Colonic mucosa (tissue), 4 donors: ENCODE measurements around the gene CALHM1. TPM values are rescaled to one million over a fixed set of nuclear protein-coding genes. Genes with fewer than 3 reads are reported as not detected.

Experiments used
- DNase-seq: peaks from one replicate; pipeline ENCODE4 v3.0.0-alpha.2; 2020
- H3K27ac ChIP-seq: fragments of 200-600 bp; one replicate; pipeline ENCODE4 v1.8.0; 2021
- H3K27me3 ChIP-seq: fragments of 200-600 bp; one replicate; pipeline ENCODE4 v1.8.0; 2021
- H3K36me3 ChIP-seq: fragments of 200-600 bp; one replicate; pipeline ENCODE4 v1.8.0; 2021
- H3K4me1 ChIP-seq: fragments of 200-600 bp; one replicate; pipeline ENCODE4 v1.8.0; 2021; ENCODE audit warnings: mild to moderate bottlenecking
- H3K4me3 ChIP-seq: fragments of 200-600 bp; one replicate; pipeline ENCODE4 v1.8.0; 2021
- H3K9ac ChIP-seq, 2 donors: one replicate each; pipeline ENCODE4 v1.7.0; 2013; ENCODE audit warnings: control low read depth in 2 of 2, low read depth in 2 of 2, low read length in 2 of 2
- H3K9me3 ChIP-seq: fragments of 200-600 bp; one replicate; pipeline ENCODE4 v1.8.0; 2021
- intact Hi-C: fragments of 100-400 bp; cut with DNase I; formaldehyde crosslinking; loops from one replicate; pipeline ENCODE4 v1.14.1; 2022
- total RNA-seq, 2 donors: library from RNA; stranded (reverse); fragmentation: NEBNext Ultra II Directional in 1 of 2; extraction: Animal tissue kit (Norgen Biotek cat#: 25700) in 1 of 2; gene quantifications; one replicate each; pipeline ENCODE4 v1.2.1, GENCODE V29; 2021
- TF ChIP-seq, protein P1 (sequence below): fragments of 200-600 bp; IDR thresholded peaks from one replicate; pipeline ENCODE4 v1.8.0; 2022; ENCODE audit warnings: antibody characterized with exemption, mild to moderate bottlenecking
- donor health status: healthy.
- donor health status: DM: no; HTN: no; CAD: no.
- donor health status: DM: no; HTN: no; CAD: no.

CALHM1 gene
- total RNA-seq, 2 donors from 2014 or later: not detected

DNA sequence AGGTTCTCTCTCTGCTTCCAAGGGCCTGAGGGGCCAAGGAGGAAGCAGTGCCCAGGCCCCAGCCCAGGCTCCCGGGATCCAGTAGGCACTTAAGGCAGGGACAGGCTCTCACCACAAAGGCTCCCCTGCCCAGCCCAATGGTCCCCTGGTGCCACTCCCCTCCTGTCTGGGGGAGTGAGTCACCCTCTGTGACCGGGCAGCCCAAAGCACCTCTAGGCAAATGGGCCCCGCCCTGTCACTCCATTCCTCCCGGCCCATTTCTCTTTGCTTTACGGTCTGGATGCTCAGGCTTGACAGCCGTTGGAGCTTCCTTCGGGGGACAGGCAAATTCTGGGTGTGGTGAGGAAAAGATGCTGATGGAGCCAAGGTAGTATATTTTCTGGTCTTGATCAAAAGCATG is 20.4 kb upstream of the CALHM1 start, which contains the start of gene CALHM3:
TSS of gene CALHM3 (minus strand) at position 106 of the 400 bp plus-strand sequence. CDS start 208 bp downstream, outside the sequence.
- Histone ChIP-seq H3K36me3 (no peaks in the 10 kb centered on the region), H3K9me3 (no peaks in the 10 kb centered on the region), H3K27me3 (no peaks in the 10 kb centered on the region), H3K4me1 (no peaks in the 10 kb centered on the region), H3K9ac (no peak within 1 kb of the TSS), H3K4me3 (no peak within 1 kb of the TSS), H3K27ac (no peak within 1 kb of the TSS)
- intact Hi-C loops: no loop called here
- DNase-seq: no peak
- TF ChIP-seq, protein P1, sequence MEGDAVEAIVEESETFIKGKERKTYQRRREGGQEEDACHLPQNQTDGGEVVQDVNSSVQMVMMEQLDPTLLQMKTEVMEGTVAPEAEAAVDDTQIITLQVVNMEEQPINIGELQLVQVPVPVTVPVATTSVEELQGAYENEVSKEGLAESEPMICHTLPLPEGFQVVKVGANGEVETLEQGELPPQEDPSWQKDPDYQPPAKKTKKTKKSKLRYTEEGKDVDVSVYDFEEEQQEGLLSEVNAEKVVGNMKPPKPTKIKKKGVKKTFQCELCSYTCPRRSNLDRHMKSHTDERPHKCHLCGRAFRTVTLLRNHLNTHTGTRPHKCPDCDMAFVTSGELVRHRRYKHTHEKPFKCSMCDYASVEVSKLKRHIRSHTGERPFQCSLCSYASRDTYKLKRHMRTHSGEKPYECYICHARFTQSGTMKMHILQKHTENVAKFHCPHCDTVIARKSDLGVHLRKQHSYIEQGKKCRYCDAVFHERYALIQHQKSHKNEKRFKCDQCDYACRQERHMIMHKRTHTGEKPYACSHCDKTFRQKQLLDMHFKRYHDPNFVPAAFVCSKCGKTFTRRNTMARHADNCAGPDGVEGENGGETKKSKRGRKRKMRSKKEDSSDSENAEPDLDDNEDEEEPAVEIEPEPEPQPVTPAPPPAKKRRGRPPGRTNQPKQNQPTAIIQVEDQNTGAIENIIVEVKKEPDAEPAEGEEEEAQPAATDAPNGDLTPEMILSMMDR: no peak

DNA sequence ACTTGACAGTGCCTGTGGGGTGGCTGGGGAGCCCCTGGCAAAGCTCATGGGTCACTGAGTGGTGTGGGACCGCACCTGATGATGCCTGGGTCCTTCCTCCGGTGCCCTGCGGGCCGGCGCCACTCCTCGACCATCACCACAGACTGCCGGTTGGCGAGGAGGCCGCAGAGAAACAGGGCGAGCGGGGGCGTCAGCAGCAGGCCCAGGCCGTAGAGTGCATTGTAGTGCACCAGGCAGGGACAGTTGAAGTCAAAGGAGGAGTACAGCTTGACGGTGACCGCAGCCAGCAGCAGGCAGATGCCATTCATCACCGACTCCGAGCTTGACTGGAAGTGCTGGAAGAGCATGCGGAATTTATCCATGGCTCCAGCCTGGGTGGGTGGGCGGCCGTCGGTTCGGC is 20.0 kb upstream of the CALHM1 start:
- intact Hi-C loops: no loop called here

DNA sequence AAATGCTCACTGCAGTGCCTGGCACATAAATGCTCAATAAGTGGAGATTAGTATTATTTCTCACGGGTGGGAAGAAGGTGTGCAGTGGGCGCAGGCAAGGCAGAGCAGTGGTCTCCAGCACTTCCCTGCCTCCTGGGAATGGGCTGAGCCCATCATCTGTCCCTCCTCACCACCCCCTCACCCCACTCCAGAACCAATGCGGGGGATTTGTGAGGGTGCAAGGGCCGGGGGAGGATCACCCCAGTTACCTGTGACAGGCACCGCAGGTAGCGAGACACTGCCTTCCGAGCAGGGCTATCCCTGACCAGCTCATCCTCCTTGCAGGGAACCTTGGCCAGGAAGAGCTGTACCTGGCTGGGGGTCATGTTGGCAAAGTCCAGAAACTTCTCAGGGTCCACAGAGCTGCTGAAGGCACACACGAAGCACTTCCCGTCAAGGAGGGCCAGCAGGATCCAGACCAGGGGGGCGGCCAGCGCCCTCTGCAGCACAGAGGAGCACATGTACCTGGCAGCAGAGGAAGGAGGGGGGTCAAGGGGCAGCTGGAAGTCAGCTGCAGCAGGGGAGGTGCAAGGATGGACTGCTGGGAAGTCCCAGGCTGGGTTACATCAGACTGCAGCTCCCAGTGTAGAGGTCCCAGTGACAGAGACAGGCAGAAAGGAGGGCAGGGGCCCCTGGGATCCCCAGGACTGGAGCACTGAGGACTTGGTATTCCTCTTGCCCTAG is 17.5 kb upstream of the CALHM1 start:
- Histone ChIP-seq H3K27me3 (no peaks in the 10 kb centered on the region), H3K4me3 (no peak overlapping the region), H3K27ac (no peak overlapping the region), H3K9ac (no peak overlapping the region), H3K9me3 (no peaks in the 10 kb centered on the region), H3K4me1 (no peaks in the 10 kb centered on the region), H3K36me3 (no peaks in the 10 kb centered on the region)
- no peak for DNase-seq
- intact Hi-C loops: no loop called here
- TF ChIP-seq, protein P1: no peak

More for the DNA sequence above, 20.0 kb upstream of the CALHM1 start:
- H3K27me3 ChIP-seq: no peaks in the 10 kb centered on the region
- TF ChIP-seq, protein P1: no peak
- H3K4me3 ChIP-seq: no peak overlapping the region
- H3K9me3 ChIP-seq: no peaks in the 10 kb centered on the region
- H3K4me1 ChIP-seq: no peaks in the 10 kb centered on the region
- H3K9ac ChIP-seq: no peak overlapping the region
- H3K36me3 ChIP-seq: no peaks in the 10 kb centered on the region
- no peak overlapping the region for H3K27ac ChIP-seq
- DNase-seq: no peak

DNA sequence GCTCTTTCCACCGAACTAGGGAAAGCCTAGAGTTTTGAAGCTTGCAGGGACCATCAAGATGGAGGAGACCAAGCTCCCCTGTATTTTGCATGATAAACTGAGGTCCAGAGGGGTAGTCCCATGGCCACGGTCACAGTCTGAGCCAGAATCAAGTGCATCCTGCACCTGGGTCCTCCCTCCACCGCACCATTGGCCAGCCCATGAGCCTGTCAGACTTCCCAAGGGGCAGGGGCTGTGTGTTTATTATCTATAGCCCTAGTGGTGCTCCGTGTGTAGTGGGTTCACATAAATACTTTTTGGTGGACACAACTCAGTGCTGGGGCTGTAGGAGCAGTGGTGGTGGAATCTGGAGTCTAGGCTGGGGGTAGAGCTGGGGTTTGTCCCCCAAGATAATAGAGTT is 16.7 kb upstream of the CALHM1 start:
- Histone ChIP-seq H3K4me1 (no peaks in the 10 kb centered on the region), H3K9me3 (no peaks in the 10 kb centered on the region), H3K27me3 (no peaks in the 10 kb centered on the region), H3K4me3 (no peak overlapping the region), H3K9ac (no peak overlapping the region), H3K36me3 (no peaks in the 10 kb centered on the region), H3K27ac (no peak overlapping the region)
- no peak for DNase-seq
- intact Hi-C loops: no loop called here
- TF ChIP-seq, protein P1: no peak

DNA sequence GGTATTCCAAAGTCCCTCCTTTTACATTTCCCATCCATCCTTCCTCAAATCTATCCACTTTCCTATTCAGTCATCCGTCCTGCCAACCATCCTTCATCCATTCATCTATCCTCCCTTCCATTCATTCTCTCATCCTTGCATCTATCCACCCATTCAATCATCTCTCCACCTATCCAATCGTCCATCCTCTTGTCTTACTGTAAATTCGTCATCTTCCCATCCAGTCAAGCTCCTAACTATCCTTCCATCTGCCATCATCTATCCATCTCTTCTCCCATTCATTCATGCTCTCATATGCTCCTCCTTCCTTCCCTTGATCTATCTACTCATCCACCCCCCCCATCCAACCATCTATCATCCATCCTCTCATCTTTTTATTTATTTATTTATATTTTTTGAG is 15.4 kb upstream of the CALHM1 start:
- Histone ChIP-seq H3K9me3 (no peaks in the 10 kb centered on the region), H3K4me3 (no peak overlapping the region), H3K27ac (no peak overlapping the region), H3K4me1 (no peaks in the 10 kb centered on the region), H3K27me3 (no peaks in the 10 kb centered on the region), H3K36me3 (no peaks in the 10 kb centered on the region), H3K9ac (no peak overlapping the region)
- TF ChIP-seq, protein P1: no peak
- intact Hi-C loops: no loop called here
- DNase-seq: no peak
